ENCODE measurements around the gene TFAP2E.
"Not testable (repeated sequence)": the region's sequence is repeated elsewhere in the genome, so short reads cannot be mapped to it uniquely, and the experiment has no call there.

The TFAP2E gene

DNA sequence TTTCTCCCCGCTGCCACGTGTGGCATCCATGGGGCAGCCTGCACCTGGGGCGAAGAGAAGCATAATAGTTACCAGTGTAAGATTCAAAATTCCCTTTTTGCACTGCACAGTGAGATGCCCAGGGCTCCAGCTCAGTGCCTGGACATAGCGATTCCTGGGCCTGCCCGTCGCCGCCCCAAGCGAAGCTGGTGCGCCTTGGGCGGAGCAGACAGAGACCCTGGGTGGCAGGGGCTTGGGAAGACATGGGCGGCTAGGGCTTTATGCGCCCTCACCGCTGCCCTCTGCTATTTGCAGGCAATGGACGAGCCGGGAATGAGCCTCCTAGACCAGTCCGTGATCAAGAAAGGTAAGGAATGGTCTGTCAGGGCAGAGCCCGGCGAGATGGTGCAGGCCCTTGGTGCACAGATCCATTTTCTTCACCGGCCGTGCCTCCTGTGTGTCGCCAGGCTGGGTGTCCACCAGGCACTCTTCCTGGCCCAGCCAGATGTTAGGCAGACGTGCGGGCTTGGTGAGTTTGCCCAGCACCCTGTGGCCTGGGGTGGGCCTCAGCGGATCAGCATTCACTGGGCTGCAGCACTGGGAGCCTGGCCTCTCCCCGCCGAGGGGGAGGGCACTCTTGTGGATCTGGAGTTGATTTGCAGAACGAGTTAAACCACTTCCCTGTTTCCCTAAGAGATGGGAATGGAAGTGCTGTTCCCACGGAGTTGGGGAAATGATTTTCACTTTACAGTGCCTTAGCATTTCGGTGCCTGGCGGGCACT lies 1.7 kb downstream of the TFAP2E start:
- no peak overlapping the region for H3K4me3 ChIP-seq (ENCODE audit: low read depth, low read length)
- TF ChIP-seq, protein P1, sequence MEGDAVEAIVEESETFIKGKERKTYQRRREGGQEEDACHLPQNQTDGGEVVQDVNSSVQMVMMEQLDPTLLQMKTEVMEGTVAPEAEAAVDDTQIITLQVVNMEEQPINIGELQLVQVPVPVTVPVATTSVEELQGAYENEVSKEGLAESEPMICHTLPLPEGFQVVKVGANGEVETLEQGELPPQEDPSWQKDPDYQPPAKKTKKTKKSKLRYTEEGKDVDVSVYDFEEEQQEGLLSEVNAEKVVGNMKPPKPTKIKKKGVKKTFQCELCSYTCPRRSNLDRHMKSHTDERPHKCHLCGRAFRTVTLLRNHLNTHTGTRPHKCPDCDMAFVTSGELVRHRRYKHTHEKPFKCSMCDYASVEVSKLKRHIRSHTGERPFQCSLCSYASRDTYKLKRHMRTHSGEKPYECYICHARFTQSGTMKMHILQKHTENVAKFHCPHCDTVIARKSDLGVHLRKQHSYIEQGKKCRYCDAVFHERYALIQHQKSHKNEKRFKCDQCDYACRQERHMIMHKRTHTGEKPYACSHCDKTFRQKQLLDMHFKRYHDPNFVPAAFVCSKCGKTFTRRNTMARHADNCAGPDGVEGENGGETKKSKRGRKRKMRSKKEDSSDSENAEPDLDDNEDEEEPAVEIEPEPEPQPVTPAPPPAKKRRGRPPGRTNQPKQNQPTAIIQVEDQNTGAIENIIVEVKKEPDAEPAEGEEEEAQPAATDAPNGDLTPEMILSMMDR (IDR thresholded peaks at IDR 0.05; ENCODE audit: borderline replicate concordance, insufficient read depth, low read depth, low read length), result no peak

DNA sequence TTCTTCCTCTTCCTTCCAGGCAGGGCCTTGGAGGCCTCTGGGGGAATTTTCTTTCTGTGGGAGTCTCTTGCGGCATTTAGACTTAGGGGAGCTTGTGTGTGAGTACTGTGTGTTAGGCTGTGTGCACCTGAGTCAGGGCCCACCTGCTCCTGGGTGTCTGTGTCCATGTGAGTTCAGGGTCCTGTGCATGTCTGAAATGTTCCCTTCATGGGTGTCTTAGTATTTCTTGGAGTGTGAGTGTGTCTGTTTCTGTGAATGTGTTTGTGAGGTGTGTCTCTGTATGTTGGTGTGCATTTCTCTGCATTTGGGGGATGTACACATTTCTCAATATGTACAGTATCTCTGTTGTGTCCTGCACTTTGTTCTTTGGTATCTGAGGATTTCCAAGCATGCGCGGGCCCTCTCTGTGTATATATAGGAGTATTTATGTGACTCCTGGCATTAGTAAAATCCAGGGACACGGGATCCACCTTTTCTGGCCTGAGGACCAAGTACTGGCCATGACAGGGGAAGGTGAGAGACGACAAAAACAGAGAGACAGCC lies 2.4 kb downstream of the TFAP2E start:
- TF ChIP-seq, protein P1 (IDR thresholded peaks at IDR 0.05; ENCODE audit: borderline replicate concordance, insufficient read depth, low read depth, low read length), result no peak
- H3K4me3 ChIP-seq (ENCODE audit: low read depth, low read length), result no peak overlapping the region

DNA sequence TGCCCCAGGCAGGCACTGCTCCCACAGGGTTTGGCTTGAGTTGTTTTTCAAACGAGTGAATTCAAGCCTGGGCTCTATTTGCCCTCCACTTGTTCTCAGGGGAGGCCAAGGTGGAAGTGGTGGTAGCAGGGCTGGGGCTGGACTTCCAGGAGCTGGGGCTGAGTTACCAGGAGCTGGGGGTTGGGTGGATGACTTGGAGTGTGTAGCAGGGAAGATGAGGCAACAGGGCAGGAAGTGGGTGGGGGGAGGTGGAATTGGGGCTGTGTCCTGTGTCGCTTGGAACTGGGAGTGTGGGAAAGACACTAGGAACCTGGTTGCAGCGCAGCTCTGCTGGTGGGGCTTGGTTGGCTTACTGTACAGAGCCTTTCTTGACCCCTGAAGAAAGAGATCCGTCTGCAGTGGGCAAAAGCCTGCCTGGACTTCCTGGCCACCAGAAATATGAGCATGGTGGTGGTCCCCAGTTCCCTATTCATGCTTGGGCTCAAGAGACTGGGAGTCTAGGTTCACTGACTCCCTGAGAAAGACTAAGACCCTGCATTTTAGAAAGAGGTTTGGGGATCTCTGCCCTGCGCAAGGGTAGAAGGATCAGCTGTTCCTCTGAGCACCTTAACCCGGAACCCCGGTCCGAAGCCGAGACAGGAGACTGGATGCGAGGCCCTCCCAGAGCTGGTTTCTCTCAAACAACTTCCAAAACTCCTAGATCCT lies 3.1 kb downstream of the TFAP2E start:
- TF ChIP-seq, protein P1 (IDR thresholded peaks at IDR 0.05; ENCODE audit: borderline replicate concordance, insufficient read depth, low read depth, low read length), result no peak
- H3K4me3 ChIP-seq (ENCODE audit: low read depth, low read length), result no peak overlapping the region

DNA sequence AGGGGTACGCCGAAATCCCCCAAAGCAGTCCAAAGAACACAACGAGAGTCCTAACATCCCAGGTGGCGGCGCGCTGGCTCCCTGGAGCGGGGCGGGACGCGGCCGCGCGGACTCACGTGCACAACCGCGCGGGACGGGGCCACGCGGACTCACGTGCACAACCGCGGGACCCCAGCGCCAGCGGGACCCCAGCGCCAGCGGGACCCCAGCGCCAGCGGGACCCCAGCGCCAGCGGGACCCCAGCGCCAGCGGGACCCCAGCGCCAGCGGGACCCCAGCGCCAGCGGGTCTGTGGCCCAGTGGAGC lies 3.6 kb downstream of the TFAP2E start:
- H3K4me3 ChIP-seq (ENCODE audit: low read depth, low read length), result not testable (repeated sequence)

DNA sequence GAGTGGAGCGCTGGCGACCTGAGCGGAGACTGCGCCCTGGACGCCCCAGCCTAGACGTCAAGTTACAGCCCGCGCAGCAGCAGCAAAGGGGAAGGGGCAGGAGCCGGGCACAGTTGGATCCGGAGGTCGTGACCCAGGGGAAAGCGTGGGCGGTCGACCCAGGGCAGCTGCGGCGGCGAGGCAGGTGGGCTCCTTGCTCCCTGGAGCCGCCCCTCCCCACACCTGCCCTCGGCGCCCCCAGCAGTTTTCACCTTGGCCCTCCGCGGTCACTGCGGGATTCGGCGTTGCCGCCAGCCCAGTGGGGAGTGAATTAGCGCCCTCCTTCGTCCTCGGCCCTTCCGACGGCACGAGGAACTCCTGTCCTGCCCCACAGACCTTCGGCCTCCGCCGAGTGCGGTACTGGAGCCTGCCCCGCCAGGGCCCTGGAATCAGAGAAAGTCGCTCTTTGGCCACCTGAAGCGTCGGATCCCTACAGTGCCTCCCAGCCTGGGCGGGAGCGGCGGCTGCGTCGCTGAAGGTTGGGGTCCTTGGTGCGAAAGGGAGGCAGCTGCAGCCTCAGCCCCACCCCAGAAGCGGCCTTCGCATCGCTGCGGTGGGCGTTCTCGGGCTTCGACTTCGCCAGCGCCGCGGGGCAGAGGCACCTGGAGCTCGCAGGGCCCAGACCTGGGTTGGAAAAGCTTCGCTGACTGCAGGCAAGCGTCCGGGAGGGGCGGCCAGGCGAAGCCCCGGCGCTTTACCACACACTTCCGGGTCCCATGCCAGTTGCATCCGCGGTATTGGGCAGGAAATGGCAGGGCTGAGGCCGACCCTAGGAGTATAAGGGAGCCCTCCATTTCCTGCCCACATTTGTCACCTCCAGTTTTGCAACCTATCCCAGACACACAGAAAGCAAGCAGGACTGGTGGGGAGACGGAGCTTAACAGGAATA lies 4.2 kb downstream of the TFAP2E start:
- TF ChIP-seq, protein P1 (IDR thresholded peaks at IDR 0.05; ENCODE audit: borderline replicate concordance, insufficient read depth, low read depth, low read length), result no peak
- H3K4me3 ChIP-seq (ENCODE audit: low read depth, low read length), result peak overlapping the region; percentile 54

DNA sequence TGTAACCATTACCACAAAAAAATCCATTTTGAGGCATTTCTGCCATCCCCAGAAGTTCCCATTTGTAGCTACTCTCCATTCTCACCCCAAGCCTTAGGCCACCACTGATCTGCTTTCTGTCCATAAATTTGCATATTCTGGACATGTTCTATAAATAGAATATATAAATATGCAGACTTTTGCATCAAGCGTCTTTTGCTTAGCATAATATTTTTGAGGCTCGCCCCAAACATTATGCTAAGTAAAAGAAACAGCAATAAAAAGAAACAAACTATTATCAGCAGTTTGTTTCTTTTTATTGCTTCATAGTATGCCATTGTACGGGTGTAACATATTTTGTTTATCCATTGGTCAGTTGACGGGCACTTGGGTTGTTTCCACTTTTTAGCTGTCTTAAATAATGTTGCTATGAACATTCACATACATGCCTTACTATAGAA lies 7.9 kb downstream of the TFAP2E start:
- TF ChIP-seq, protein P1 (IDR thresholded peaks at IDR 0.05; ENCODE audit: borderline replicate concordance, insufficient read depth, low read depth, low read length), result no peak
- no peak overlapping the region for H3K4me3 ChIP-seq (ENCODE audit: low read depth, low read length)

DNA sequence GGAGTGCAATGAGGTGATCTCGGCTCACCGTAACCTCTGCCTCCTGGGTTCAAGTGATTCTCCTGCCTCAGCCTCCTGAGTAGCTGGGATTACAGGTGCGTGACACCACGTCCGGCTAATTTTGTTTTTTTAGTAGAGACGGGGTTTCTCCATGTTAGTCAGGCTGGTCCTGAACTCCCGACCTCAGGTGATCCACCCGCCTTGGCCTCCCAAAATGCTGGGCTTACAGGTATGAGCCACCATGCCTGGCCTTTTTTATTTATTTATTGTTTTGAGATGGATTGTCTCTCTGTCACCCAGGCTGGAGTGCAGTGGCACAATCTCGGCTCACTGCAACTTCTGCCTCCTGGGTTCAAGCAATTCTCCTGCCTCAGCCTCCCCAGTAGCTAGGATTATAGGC lies 8.5 kb downstream of the TFAP2E start:
- not testable (repeated sequence) for H3K4me3 ChIP-seq (ENCODE audit: low read depth, low read length)

Data from GM12875 (cell line).